ENCODE measurements around the gene RBMS3.

Gene RBMS3

DNA sequence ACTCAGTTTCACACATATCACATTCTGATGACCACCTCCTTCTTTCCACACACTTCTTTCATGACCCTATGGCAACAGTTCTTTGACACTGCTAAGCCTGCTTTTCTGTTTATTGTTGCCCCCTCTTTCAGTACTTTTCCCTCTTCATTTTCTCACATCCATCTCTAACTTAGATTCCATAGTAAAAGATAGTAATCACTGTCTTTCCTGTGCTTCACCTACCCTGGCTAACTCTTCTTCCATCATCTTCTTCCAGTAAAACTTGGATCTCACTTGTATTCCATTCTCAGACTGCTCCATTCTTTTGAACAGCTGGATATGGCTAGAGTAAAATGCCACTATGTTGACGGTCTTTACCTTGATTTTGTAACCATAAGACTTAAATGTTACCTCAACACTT, 692.9 kb downstream of the RBMS3 start:
- TF ChIP-seq, protein P1, sequence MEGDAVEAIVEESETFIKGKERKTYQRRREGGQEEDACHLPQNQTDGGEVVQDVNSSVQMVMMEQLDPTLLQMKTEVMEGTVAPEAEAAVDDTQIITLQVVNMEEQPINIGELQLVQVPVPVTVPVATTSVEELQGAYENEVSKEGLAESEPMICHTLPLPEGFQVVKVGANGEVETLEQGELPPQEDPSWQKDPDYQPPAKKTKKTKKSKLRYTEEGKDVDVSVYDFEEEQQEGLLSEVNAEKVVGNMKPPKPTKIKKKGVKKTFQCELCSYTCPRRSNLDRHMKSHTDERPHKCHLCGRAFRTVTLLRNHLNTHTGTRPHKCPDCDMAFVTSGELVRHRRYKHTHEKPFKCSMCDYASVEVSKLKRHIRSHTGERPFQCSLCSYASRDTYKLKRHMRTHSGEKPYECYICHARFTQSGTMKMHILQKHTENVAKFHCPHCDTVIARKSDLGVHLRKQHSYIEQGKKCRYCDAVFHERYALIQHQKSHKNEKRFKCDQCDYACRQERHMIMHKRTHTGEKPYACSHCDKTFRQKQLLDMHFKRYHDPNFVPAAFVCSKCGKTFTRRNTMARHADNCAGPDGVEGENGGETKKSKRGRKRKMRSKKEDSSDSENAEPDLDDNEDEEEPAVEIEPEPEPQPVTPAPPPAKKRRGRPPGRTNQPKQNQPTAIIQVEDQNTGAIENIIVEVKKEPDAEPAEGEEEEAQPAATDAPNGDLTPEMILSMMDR (IDR thresholded peaks at IDR 0.05; ENCODE audit: borderline replicate concordance, insufficient read depth, low read depth, low read length): no peak

DNA sequence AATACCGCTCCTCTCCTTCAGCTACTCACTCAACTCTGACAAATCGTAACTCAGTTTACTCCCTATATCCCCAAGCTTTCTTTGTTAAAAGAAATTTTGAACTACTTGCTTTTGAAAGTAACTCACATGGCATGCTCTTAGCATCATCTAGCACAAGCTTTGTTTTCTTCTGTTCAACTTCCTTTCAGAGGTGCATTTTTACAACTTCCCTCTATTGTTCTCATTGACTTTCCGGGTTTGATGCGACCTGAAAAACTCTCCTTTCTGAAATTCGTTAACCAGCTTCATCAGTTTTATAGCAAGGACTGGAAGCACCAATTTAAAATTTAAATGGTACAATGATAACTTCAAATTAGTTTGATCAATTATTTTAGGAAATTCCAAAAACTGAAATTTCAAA, 696.0 kb downstream of the RBMS3 start:
- TF ChIP-seq, protein P1 (IDR thresholded peaks at IDR 0.05; ENCODE audit: borderline replicate concordance, insufficient read depth, low read depth, low read length): no peak
- no peak overlapping the region for H3K4me3 ChIP-seq (ENCODE audit: low read depth, low read length)

More for the DNA sequence above, 692.9 kb downstream of the RBMS3 start:
- H3K4me3 ChIP-seq (ENCODE audit: low read depth, low read length): no peak overlapping the region

DNA sequence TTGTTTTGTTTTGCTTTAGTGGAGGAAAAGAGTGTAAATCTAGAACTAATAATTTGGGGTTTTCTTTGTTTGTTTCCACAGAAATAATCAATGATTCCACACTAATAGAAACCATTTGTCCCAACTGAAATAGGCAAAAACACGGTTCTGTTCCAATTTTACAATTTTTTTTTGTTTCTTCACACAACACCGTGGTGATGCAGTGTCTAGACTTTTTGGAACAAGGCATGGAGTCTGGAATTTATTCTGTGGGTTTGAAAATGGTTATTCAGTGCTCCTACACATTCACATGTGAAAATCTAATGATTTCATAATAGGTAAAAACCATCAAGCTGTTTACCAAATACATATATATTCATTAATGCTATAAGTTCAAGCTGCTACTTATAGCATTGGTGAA, 696.5 kb downstream of the RBMS3 start:
- TF ChIP-seq, protein P1 (IDR thresholded peaks at IDR 0.05; ENCODE audit: borderline replicate concordance, insufficient read depth, low read depth, low read length): no peak
- H3K4me3 ChIP-seq (ENCODE audit: low read depth, low read length): no peak overlapping the region

DNA sequence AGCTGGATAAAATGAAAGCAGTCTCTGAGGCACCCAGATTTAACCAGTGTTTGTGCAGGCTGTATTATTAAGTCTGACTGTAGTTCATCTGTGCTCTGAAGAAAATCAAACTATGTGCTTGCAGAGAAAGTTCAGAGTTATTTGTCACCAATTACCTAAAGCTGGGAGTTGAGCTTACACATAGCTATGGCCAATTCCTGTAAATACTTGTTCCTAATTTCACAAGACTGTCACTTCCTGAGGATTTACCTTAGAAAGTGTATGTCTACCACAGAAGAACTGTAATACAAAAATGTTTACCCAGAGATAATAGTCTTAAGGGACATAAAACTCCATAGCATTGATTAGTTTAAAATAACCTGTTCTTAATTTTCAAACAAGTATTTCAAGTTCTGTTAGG, 697.2 kb downstream of the RBMS3 start:
- no peak overlapping the region for H3K4me3 ChIP-seq (ENCODE audit: low read depth, low read length)
- TF ChIP-seq, protein P1 (IDR thresholded peaks at IDR 0.05; ENCODE audit: borderline replicate concordance, insufficient read depth, low read depth, low read length): no peak

DNA sequence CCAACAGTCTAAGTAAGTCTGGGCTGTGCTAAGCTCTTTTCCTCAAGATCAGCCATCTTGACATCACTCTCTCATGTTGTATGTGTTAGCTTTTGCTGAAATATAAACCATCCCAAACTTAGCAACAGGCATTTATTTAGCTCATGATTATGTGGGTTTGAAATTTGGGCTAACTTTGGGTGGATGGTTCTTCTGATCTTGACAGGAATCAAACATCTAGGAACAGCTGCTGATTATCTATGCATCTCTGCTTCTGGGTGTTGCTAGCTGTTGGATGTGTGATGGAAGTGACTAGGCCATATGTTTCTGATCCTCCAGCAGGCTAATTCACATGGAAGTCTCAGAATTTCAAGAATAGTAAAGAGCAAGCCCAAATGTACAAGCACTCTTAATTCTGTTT, 710.3 kb downstream of the RBMS3 start:
- TF ChIP-seq, protein P1 (IDR thresholded peaks at IDR 0.05; ENCODE audit: borderline replicate concordance, insufficient read depth, low read depth, low read length): no peak

DNA sequence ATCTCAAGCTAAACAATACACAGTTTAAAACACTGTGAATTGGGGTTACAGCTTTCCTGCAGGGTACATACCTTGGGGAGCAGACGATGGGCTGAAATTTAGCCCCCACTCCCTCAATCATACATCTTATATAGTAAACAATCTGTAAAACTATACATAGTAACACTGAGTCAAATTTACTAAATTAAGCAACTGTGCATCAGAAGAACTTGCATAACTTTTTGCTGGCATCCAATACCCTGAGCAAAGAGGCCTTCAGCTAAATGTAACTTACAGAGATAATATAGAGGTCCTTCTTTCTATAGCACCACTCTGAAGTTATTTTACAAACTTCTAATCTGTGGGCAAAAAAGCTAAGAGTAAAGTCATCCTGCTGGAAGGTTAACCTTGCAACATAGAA, 721.9 kb downstream of the RBMS3 start:
- TF ChIP-seq, protein P1 (IDR thresholded peaks at IDR 0.05; ENCODE audit: borderline replicate concordance, insufficient read depth, low read depth, low read length): no peak
- no peak overlapping the region for H3K4me3 ChIP-seq (ENCODE audit: low read depth, low read length)

More for the DNA sequence above, 710.3 kb downstream of the RBMS3 start:
- no peak overlapping the region for H3K4me3 ChIP-seq (ENCODE audit: low read depth, low read length)

DNA sequence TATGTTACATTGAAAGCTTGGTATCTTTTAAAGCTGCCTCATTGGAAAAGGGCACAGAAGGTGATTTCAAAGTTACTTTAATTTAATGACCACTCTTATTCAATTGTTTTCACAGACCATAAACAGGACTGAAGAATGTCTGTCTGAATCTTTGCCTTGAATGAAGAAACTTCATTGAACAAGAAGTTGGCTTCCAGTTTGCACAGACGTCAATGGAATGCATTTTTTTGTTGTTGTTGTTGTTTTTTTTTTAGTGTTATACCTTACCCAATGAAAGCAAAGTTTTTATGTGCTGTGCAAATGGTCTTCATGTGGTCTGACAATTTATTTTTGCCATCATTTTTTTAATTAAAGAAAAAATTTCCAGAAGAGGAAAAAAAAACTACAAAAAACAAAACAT, 722.9 kb downstream of the RBMS3 start:
- TF ChIP-seq, protein P1 (IDR thresholded peaks at IDR 0.05; ENCODE audit: borderline replicate concordance, insufficient read depth, low read depth, low read length): no peak
- H3K4me3 ChIP-seq (ENCODE audit: low read depth, low read length): no peak overlapping the region

Data from GM12875 (cell line).